B cell (primary cell): Measurements from ENCODE around the gene TMEM107. TPM values are rescaled to one million over a fixed set of nuclear protein-coding genes. Genes with fewer than 3 reads are reported as not detected.

Experiments
- ATAC-seq: fragments of 200-7000 bp; cut with Tn5 transposase; one replicate; pipeline ENCODE4 v1.10.0; 2021; ENCODE audit warnings: low read depth, mild to moderate bottlenecking, moderate number of reproducible peaks, moderate library complexity
- CTCF ChIA-PET: fragments of 350-600 bp; sonication (Branson Sonifier 250); formaldehyde crosslinking; loops from one replicate; lab custom pipeline; 2021; ENCODE audit warnings: antibody characterized with exemption, inconsistent platforms; lab: Charles Lee
- POLR2A ChIA-PET: fragments of 350-600 bp; sonication (Branson Sonifier 250); formaldehyde crosslinking; loops from one replicate; lab custom pipeline; 2021; ENCODE audit warnings: antibody characterized with exemption; lab: Charles Lee
- DNase-seq: peaks from one replicate; pipeline ENCODE4 v3.0.0; 2013
- H2AFZ ChIP-seq: 2 replicates; pipeline ENCODE4 v1.6.1; 2012; ENCODE audit warnings: mild to moderate bottlenecking, low read depth, low read length; ENCODE audit not compliant: insufficient read depth, poor library complexity, severe bottlenecking
- H3K27ac ChIP-seq, 2 donors: 1 replicate in 1 of 2; 2 replicates in 1 of 2; pipeline ENCODE4 v1.5.1; 2012 to 2013; ENCODE audit warnings: low read length in 2 of 2, mild to moderate bottlenecking in 2 of 2, moderate library complexity in 1 of 2
- H3K27me3 ChIP-seq, 4 experiments: fragments of 200-600 bp in 1 of 4; sonication (generic) in 1 of 4; replicated peaks in 1 of 4; 1 replicate in 2 of 4; 2 replicates in 2 of 4; pipeline versions ENCODE4 v1.6.1 to v1.7.0; 2013 to 2016; ENCODE audit warnings: low read length in 3 of 4, mild to moderate bottlenecking in 2 of 4, mixed read lengths in 1 of 4, moderate library complexity in 1 of 4; ENCODE audit not compliant: insufficient read depth in 4 of 4, control insufficient read depth in 3 of 4; ENCODE audit errors: control extremely low read depth in 1 of 4
- H3K36me3 ChIP-seq, 2 experiments: replicated peaks in 1 of 2; 1 replicate in 1 of 2; 2 replicates in 1 of 2; pipeline versions ENCODE4 v1.6.1 to v1.7.1; 2013; ENCODE audit warnings: low read length in 1 of 2; ENCODE audit not compliant: insufficient read depth in 2 of 2, control insufficient read depth in 1 of 2; ENCODE audit errors: control extremely low read depth in 1 of 2, extremely low read depth in 1 of 2
- H3K4me1 ChIP-seq, 2 donors: fragments of 200-600 bp in 1 of 2; sonication (generic) in 1 of 2; 1 replicate in 1 of 2; 2 replicates in 1 of 2; pipeline versions ENCODE4 v1.5.1 to v1.6.1; 2013 to 2017; ENCODE audit warnings: low read length in 2 of 2; ENCODE audit not compliant: control insufficient read depth in 2 of 2, insufficient read depth in 2 of 2
- H3K4me2 ChIP-seq: replicated peaks from 2 replicates; pipeline ENCODE3; 2012; ENCODE audit warnings: mild to moderate bottlenecking, low read depth, low read length; ENCODE audit not compliant: poor library complexity, severe bottlenecking
- H3K4me3 ChIP-seq, 5 experiments: fragments of 200-600 bp in 1 of 5; sonication (generic) in 1 of 5; 1 replicate in 3 of 5; 2 replicates in 2 of 5; pipeline versions ENCODE4 v1.5.1 to v1.7.0; 2011 to 2016; ENCODE audit warnings: low read length in 4 of 5, mild to moderate bottlenecking in 4 of 5, low read depth in 2 of 5, control low read depth in 1 of 5, moderate library complexity in 1 of 5; ENCODE audit not compliant: insufficient read depth in 1 of 5; ENCODE audit errors: control extremely low read depth in 1 of 5, extremely low read depth in 1 of 5
- H3K79me2 ChIP-seq: fragments of 200-600 bp; sonication (generic); one replicate; pipeline ENCODE4 v1.6.0; 2016; ENCODE audit warnings: low read length; ENCODE audit not compliant: control insufficient read depth, insufficient read depth
- H3K9ac ChIP-seq: fragments of 200-600 bp; sonication (generic); 2 replicates; pipeline ENCODE4 v1.6.1; 2017; ENCODE audit warnings: mild to moderate bottlenecking, low read length, moderate library complexity
- H3K9me3 ChIP-seq, 3 donors: one replicate each; pipeline versions ENCODE4 v1.6.1 to v1.7.1; 2013; ENCODE audit warnings: low read length in 2 of 3; ENCODE audit not compliant: control insufficient read depth in 2 of 3, insufficient read depth in 1 of 3; ENCODE audit errors: control extremely low read depth in 1 of 3
- H4K20me1 ChIP-seq: 2 replicates; pipeline ENCODE4 v1.6.0; 2012; ENCODE audit warnings: mild to moderate bottlenecking, low read length; ENCODE audit not compliant: insufficient read depth, control insufficient read depth, poor library complexity, severe bottlenecking
- H3K27ac Mint-ChIP-seq: one replicate; pipeline ENCODE4 v1.8.0; 2021; ENCODE audit warnings: mixed read lengths
- H3K27me3 Mint-ChIP-seq: one replicate; pipeline ENCODE4 v1.8.0; 2021; ENCODE audit warnings: mixed read lengths
- H3K4me1 Mint-ChIP-seq: one replicate; pipeline ENCODE4 v1.8.0; 2021; ENCODE audit warnings: mixed read lengths
- H3K4me3 Mint-ChIP-seq: one replicate; pipeline ENCODE4 v1.8.0; 2021; ENCODE audit warnings: mixed read lengths
- H3K9me3 Mint-ChIP-seq: one replicate; pipeline ENCODE4 v1.8.0; 2022; ENCODE audit warnings: mixed read lengths; ENCODE audit not compliant: insufficient read depth
- CTCF ChIP-seq: fragments of 200-600 bp; IDR thresholded peaks from one replicate; pipeline ENCODE4 v1.8.0; 2022; ENCODE audit warnings: antibody characterized with exemption, mild to moderate bottlenecking
- EZH2 ChIP-seq: IDR thresholded peaks from 2 replicates; pipeline ENCODE4 v1.6.1; 2012; ENCODE audit warnings: borderline replicate concordance, low read depth, mild to moderate bottlenecking, moderate library complexity, low read length; ENCODE audit not compliant: insufficient read depth, poor library complexity, severe bottlenecking
- WGBS: methylation state at CpG from one replicate; pipeline ENCODE4 v1.1.5; 2013; ENCODE audit warnings: missing lambda C conversion rate; ENCODE audit not compliant: insufficient coverage; 5-methylcytosine and 5-hydroxymethylcytosine counted together
- intact Hi-C: fragments of 100-400 bp; cut with micrococcal nuclease; formaldehyde crosslinking; loops from one replicate; pipeline ENCODE4 v1.10.0; 2022
- polyA plus RNA-seq: library from polyadenylated mRNA; depleted of rRNA; stranded (reverse); fragments of >200 nt; gene quantifications from 2 replicates; pipeline ENCODE4 v1.2.3, GENCODE V29; 2012
- total RNA-seq, 2 donors: library from RNA; stranded (reverse); fragments of 120-200 nt in 1 of 2; gene quantifications; 1 replicate in 1 of 2; 2 replicates in 1 of 2; pipeline versions ENCODE4 v1.2.3 to v1.2.4, GENCODE V29; 2013 to 2022

Gene TMEM107
- total and polyA plus RNA-seq, 2 donors (not counting 1 experiment from before 2014, with no cell fraction given): 13.3 to 30.3 TPM

GRCh38 chr17:8142887-8143580, 33.1 kb downstream of the TMEM107 start:
- DNase-seq (peak; percentile 42), ATAC-seq (no peak)
- Mint-ChIP-seq H3K9me3 (no peaks in the 10 kb centered on the region), H3K4me1 (peaks cover 2% of the 10 kb centered on the region), H3K27ac (no peak overlapping the region), H3K4me3 (no peak overlapping the region), H3K27me3 (no peaks in the 10 kb centered on the region)
- Histone ChIP-seq H3K4me1 (peaks cover 9 to 15% of the 10 kb centered on the region in 2 donors), H3K4me2 (no peak overlapping the region), H3K36me3 (peaks cover 0 to 65% of the 10 kb centered on the region in 2 experiments), H4K20me1 (peaks cover 15% of the 10 kb centered on the region), H3K27me3 (no peaks in the 10 kb centered on the region), H3K79me2 (peaks cover 9% of the 10 kb centered on the region), H3K9ac (no peak overlapping the region), H3K9me3 (no peaks in the 10 kb centered on the region), H2AFZ (no peak overlapping the region), H3K27ac (no peak overlapping the region), H3K4me3 (no peak overlapping the region)
- WGBS: 95% methylated on average over 13 of the region's 15 CpGs
- no peak for TF ChIP-seq CTCF
- POLR2A ChIA-PET: interaction anchor here (0.5 to 1.4 kb wide), 2 partner anchors 13 to 97 kb away, joined by 3 to 6 read pairs; no protein-coding TSS in a partner anchor
- intact Hi-C loops: no loop called here
- CTCF ChIA-PET: interaction anchor here (7.2 kb wide), 1 partner anchor 24 kb away, joined by 68 read pairs; the partner anchor contains the start of gene ALOXE3

- ChIA-PET CTCF (interaction anchor here (0.6 to 7.2 kb wide), 4 partner anchors 8 to 68 kb away, joined by 4 to 68 read pairs (median 12); partner anchors contain the start of genes ALOXE3 and AURKB), POLR2A (interaction anchor here (0.6 to 1.4 kb wide), 2 partner anchors 14 to 716 kb away, joined by 6 read pairs; no protein-coding TSS in a partner anchor)
- Mint-ChIP-seq H3K4me3 (no peak overlapping the region), H3K27ac (no peak overlapping the region), H3K9me3 (no peaks in the 10 kb centered on the region), H3K27me3 (no peaks in the 10 kb centered on the region), H3K4me1 (peaks cover 2% of the 10 kb centered on the region)
- Histone ChIP-seq H3K4me2 (no peak overlapping the region), H3K9ac (no peak overlapping the region), H2AFZ (no peak overlapping the region), H3K4me1 (peaks cover 10 to 20% of the 10 kb centered on the region in 2 donors), H3K4me3 (no peak overlapping the region), H3K27ac (no peak overlapping the region), H3K36me3 (peaks cover 0 to 58% of the 10 kb centered on the region in 2 experiments), H3K9me3 (no peaks in the 10 kb centered on the region), H4K20me1 (peaks cover 15% of the 10 kb centered on the region), H3K79me2 (peaks cover 4% of the 10 kb centered on the region), H3K27me3 (no peaks in the 10 kb centered on the region)
- TF ChIP-seq EZH2 (no peak), CTCF (no peak)
- intact Hi-C loops: no loop called here
- no peak for ATAC-seq
- 96% methylated on average over 20 of the region's 23 CpGs for WGBS
- peak; percentile 47 for DNase-seq
Observed at GRCh38 chr17:8142158-8142886, 33.9 kb downstream of the TMEM107 start.
